Activated CD8-positive, alpha-beta T cell treated with anti-CD3 and anti-CD28 coated beads, Interleukin-2, amount 10 ng/mL, durations not matched to agents 7 days and 5 days (primary cell): ENCODE data around the gene PCDH12. TPM values are rescaled to one million over a fixed set of nuclear protein-coding genes. Genes with fewer than 3 reads are reported as not detected.
"Not testable (repeated sequence)": the region's sequence is repeated elsewhere in the genome, so short reads cannot be mapped to it uniquely, and the experiment has no call there.

Experiments
- ATAC-seq: fragments of 150-1000 bp; cut with Tn5 transposase; one replicate; pipeline ENCODE4 v1.10.0; 2021; ENCODE audit warnings: moderate library complexity
- CTCF ChIA-PET: fragments of 350-600 bp; sonication (Branson Sonifier 250); formaldehyde crosslinking; loops from one replicate; lab custom pipeline; 2021; ENCODE audit warnings: antibody characterized with exemption; lab: Charles Lee
- POLR2A ChIA-PET: fragments of 350-600 bp; sonication (Branson Sonifier 250); formaldehyde crosslinking; loops from one replicate; lab custom pipeline; 2021; ENCODE audit warnings: antibody characterized with exemption; lab: Charles Lee
- DNase-seq: peaks from one replicate; pipeline ENCODE4 v3.0.0-alpha.2; 2020
- H3K27ac Mint-ChIP-seq: one replicate; pipeline ENCODE4 v1.8.0; 2021; ENCODE audit warnings: mild to moderate bottlenecking, mixed read lengths
- H3K27me3 Mint-ChIP-seq: one replicate; pipeline ENCODE4 v1.8.0; 2021; ENCODE audit warnings: low read depth, mixed read lengths
- H3K36me3 Mint-ChIP-seq: one replicate; pipeline ENCODE4 v1.8.0; 2021; ENCODE audit warnings: low read depth, mixed read lengths
- H3K4me1 Mint-ChIP-seq: one replicate; pipeline ENCODE4 v1.8.0; 2021; ENCODE audit warnings: low read depth, mixed read lengths
- H3K4me3 Mint-ChIP-seq: one replicate; pipeline ENCODE4 v1.8.0; 2021; ENCODE audit warnings: mild to moderate bottlenecking, mixed read lengths
- H3K9me3 Mint-ChIP-seq: one replicate; pipeline ENCODE4 v1.8.0; 2022; ENCODE audit warnings: mixed read lengths; ENCODE audit not compliant: insufficient read depth
- total RNA-seq, 2 experiments: library from RNA; stranded (reverse); gene quantifications; one replicate each; pipeline ENCODE4 v1.2.3, GENCODE V29; 2021

PCDH12 gene
- total RNA-seq, 2 experiments from 2014 or later, result 0.26 to 0.29 TPM

DNA sequence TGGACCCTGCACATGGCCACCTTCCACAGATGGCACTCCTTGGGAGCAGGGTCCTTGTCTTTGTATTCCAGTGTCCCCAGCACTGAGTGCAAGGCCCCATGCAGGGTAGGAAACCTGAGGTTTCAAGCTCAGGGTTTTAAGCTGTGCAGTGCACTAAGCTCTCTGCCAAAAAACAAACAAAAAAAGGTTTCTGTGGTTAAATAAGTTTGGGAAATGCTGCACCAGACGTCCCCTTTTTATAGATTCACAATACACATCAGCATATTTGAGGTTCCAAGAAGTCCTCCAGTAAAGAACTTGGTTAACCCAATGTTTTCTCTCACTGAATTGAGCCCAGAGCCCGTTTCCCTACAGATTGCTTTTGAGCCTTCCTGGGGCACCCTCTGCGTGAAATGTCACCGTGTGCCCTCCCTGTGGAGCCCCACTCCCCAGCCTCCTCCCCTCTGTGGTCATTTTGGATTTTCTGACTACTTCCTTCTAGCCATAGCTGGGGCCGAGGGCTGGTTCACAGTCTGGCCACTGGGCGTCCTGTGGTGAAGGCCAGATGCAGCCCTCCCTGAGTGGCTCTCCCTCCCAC lies 17.2 kb downstream of the PCDH12 start:
- DNase-seq (no peak), ATAC-seq (no peak)
- no peaks in the 10 kb centered on the region for H3K27me3 Mint-ChIP-seq
- peaks cover 11% of the 10 kb centered on the region for H3K4me1 Mint-ChIP-seq
- no peaks in the 10 kb centered on the region for H3K9me3 Mint-ChIP-seq
- H3K27ac Mint-ChIP-seq, result peak overlapping the region; percentile 47
- POLR2A ChIA-PET, result interaction anchor here (1.1 to 1.4 kb wide), 2 partner anchors 17 to 20 kb away, joined by 3 to 5 read pairs; partner anchors contain the start of gene DELE1
- CTCF ChIA-PET, result interaction anchor here (0.7 to 5.8 kb wide), 5 partner anchors 10 to 129 kb away, joined by 3 to 49 read pairs (median 3); partner anchors contain the start of genes DELE1 and RNF14
- no peak overlapping the region for H3K4me3 Mint-ChIP-seq
- H3K36me3 Mint-ChIP-seq, result peaks cover 16% of the 10 kb centered on the region

GRCh38 chr5:141935538-141935937 lies 22.5 kb downstream of the PCDH12 start:
- Mint-ChIP-seq H3K9me3 (no peaks in the 10 kb centered on the region), H3K4me1 (peaks cover 5% of the 10 kb centered on the region), H3K27me3 (no peaks in the 10 kb centered on the region), H3K27ac (peak overlapping the region; percentile 13), H3K36me3 (peaks cover 50% of the 10 kb centered on the region), H3K4me3 (no peak overlapping the region)
- no peak for DNase-seq
- ChIA-PET POLR2A (no interaction called here), CTCF (interaction anchor here (1.3 to 2.0 kb wide), 2 partner anchors 25 to 244 kb away, joined by 3 to 13 read pairs; no protein-coding TSS in a partner anchor)
- no peak for ATAC-seq

DNA sequence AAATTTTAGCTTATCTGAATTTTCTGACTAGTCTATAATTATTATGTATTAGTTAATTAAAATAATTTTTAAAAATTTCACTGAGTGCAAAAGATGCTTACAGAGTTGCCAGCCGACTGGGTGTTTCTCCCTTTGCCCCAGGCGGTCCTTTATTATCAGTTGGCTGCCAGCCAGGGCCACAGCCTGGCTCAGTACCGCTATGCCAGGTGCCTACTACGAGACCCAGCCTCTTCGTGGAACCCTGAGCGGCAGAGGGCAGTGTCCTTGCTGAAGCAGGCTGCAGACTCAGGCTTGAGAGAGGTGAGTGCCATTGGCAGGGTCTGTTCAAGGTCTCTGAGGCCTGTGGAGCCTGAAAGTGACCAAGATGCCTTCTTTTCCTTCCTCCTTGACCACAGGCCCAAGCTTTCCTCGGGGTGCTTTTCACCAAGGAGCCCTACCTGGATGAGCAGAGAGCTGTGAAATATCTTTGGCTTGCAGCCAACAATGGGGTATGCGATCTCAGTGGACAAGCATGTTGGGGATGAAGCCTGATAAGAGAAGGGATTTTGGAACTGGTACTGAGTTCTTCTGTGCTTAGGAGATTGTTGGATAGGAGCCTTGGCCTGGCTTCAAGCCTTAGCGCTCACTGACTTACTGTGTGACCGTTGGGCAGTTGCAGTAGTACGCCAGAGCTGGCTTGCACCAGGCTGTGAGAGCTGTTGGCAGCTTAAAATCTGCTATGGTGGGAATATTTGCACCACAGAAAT lies 23.7 kb downstream of the PCDH12 start:
- no peak for ATAC-seq
- Mint-ChIP-seq H3K36me3 (peaks cover 47% of the 10 kb centered on the region), H3K27me3 (no peaks in the 10 kb centered on the region), H3K4me1 (peaks cover 3% of the 10 kb centered on the region), H3K27ac (no peak overlapping the region), H3K9me3 (no peaks in the 10 kb centered on the region), H3K4me3 (no peak overlapping the region)
- DNase-seq, result no peak
- ChIA-PET CTCF (interaction anchor here (0.6 to 2.0 kb wide), 3 partner anchors 17 to 833 kb away, joined by 3 to 13 read pairs (median 3); no protein-coding TSS in a partner anchor), POLR2A (no interaction called here)

DNA sequence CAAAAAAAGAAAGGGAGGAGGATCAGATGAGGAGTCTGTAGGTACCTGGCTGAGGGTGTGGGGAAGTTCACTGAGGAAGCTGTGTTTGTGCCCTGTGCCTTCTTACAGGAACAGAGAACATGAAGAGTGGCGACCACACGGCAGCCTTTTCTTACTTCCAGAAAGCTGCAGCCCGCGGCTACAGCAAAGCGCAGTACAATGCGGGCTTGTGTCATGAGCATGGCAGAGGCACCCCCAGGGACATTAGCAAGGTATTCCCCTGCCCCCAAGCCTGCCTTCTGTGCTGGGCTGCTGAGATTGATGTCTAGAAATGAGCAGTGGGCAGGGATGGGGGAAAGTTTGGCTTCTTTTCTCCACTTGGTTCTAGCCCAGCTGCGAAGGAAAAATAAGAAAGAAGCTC lies 24.9 kb downstream of the PCDH12 start:
- H3K27ac Mint-ChIP-seq, result no peak overlapping the region
- H3K27me3 Mint-ChIP-seq, result no peaks in the 10 kb centered on the region
- CTCF ChIA-PET, result interaction anchor here (0.8 kb wide), 1 partner anchor 28 kb away, joined by 5 read pairs; no protein-coding TSS in a partner anchor
- ATAC-seq (no peak), DNase-seq (no peak)
- peaks cover 4% of the 10 kb centered on the region for H3K4me1 Mint-ChIP-seq
- no peak overlapping the region for H3K4me3 Mint-ChIP-seq
- POLR2A ChIA-PET, result interaction anchor here (0.7 kb wide), 1 partner anchor 9 kb away, joined by 3 read pairs; no protein-coding TSS in a partner anchor
- H3K36me3 Mint-ChIP-seq, result peaks cover 51% of the 10 kb centered on the region
- no peaks in the 10 kb centered on the region for H3K9me3 Mint-ChIP-seq

GRCh38 chr5:141931694-141932093 lies 26.3 kb downstream of the PCDH12 start:
- Mint-ChIP-seq H3K27ac (no peak overlapping the region), H3K36me3 (peaks cover 65% of the 10 kb centered on the region), H3K27me3 (no peaks in the 10 kb centered on the region), H3K4me1 (peaks cover 18% of the 10 kb centered on the region), H3K4me3 (no peak overlapping the region), H3K9me3 (no peaks in the 10 kb centered on the region)
- ChIA-PET POLR2A (no interaction called here), CTCF (interaction anchor here (0.8 kb wide), 1 partner anchor 29 kb away, joined by 3 read pairs; no protein-coding TSS in a partner anchor)
- DNase-seq, result no peak
- no peak for ATAC-seq

DNA sequence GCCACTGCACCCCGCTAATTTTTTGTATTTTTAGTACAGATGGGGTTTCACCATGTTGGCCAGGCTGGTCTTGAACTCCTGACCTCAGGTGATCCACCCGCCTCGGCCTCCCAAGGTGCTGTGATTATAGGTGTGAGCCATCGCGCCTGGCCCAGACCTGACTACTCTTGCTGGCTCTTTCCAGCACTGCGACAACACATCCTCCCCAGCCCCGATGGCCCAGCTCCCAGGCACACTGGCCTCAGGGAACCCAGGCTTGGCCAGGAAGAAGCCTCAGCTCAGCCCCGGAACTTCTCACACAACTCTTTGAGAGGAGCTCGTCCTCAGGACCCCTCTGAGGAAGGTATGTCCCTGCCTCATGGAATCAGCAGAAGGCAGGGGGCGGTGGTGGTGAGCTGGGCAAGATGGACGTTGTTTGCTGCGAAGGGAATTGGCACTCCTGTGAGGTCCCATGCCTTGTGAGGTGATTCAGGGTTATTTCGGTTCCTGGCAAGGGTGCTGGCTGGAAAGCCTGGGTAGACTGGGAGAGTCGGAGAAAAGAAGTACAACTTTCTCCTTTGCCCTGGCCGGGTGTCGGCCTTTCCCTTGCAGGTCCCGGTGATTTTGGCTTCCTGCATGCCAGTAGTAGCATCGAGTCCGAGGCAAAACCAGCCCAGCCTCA lies 28.5 kb downstream of the PCDH12 start:
- ChIA-PET POLR2A (no interaction called here), CTCF (interaction anchor here (1.0 kb wide), 1 partner anchor 31 kb away, joined by 3 read pairs; no protein-coding TSS in a partner anchor)
- H3K27ac Mint-ChIP-seq, result no peak overlapping the region
- H3K27me3 Mint-ChIP-seq, result no peaks in the 10 kb centered on the region
- no peaks in the 10 kb centered on the region for H3K9me3 Mint-ChIP-seq
- H3K36me3 Mint-ChIP-seq, result peaks cover 62% of the 10 kb centered on the region
- H3K4me1 Mint-ChIP-seq, result peaks cover 25% of the 10 kb centered on the region
- DNase-seq (no peak), ATAC-seq (no peak)
- H3K4me3 Mint-ChIP-seq, result no peak overlapping the region

DNA sequence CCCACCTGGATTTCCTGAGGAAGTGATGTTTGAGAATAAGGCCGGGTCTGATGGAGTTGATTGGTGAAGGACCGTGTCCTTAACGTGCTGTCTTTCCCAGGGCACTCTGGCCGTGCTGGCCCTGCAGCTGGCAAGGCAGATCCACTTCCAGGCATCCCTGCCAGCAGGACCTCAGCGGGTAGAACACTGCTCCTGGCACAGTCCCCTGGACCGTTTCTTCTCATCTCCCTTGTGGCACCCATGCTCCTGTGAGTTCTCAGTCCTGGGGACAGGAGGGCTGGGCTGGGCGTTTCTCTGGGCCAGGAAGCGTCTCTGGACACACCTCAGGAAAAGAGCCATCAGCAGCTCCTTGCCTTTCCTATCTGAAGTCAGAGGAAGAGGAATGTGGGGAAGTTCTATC lies 30.0 kb downstream of the PCDH12 start:
- ChIA-PET CTCF (no interaction called here), POLR2A (no interaction called here)

GRCh38 chr5:141926434-141926833 lies 31.6 kb downstream of the PCDH12 start:
- POLR2A ChIA-PET, result no interaction called here
- CTCF ChIA-PET, result interaction anchor here (1.0 to 1.1 kb wide), 2 partner anchors 34 to 43 kb away, joined by 3 to 4 read pairs; no protein-coding TSS in a partner anchor
- H3K9me3 Mint-ChIP-seq, result no peaks in the 10 kb centered on the region

More for the DNA sequence above, 30.0 kb downstream of the PCDH12 start:
- peaks cover 35% of the 10 kb centered on the region for H3K4me1 Mint-ChIP-seq
- DNase-seq (no peak), ATAC-seq (no peak)
- H3K4me3 Mint-ChIP-seq, result no peak overlapping the region
- no peaks in the 10 kb centered on the region for H3K9me3 Mint-ChIP-seq
- H3K27ac Mint-ChIP-seq, result no peak overlapping the region
- H3K27me3 Mint-ChIP-seq, result no peaks in the 10 kb centered on the region
- H3K36me3 Mint-ChIP-seq, result peaks cover 58% of the 10 kb centered on the region

DNA sequence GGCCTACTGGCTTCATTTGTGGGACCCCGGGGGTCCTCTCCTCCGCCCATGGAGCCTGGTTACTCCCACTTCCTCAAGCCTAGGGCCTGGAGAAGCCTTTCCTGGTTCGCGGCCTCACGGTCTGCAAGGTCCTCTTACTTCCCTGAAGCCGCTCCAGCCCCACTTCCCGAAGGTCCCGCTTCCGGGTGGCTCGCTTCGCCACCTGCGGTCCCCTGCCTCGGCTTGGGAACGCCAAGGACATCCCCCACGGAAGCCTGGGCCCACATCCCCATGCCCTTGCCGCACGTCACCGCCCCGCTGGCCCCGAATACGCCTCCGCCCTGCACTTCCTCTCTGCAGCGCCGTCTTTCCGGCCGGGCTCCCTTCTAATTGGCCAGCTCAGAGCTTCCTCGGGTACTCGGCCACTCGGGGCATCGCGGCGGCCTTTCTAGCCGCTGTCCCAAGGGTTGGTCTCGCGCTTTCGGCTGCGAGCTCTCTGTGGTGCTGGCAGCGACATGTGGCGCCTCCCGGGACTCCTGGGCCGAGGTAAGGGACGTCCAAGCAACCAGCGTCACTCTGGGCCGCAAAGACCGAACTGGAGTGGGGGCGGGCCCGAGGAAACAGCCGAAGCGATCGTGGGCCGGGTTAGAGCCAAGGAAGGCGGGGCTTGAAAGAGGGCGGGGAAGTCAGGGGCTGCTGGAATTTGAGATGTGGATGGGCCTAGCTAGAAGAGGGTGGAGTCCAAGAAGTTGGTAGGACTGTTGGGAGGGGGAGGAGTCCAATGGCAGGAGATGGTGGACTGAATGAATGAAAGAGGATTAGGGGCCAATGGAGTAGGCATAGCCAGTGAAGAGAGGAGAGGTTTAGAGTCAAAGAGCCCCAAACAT lies 34.3 kb downstream of the PCDH12 start, which contains the start of gene DELE1:
DELE1 (plus strand) TSS at position 424 of the 866 bp plus-strand sequence; CDS start at position 495, 71 bp downstream.
- H3K36me3 Mint-ChIP-seq, result peaks cover 32% of the 10 kb centered on the region
- H3K4me1 Mint-ChIP-seq, result peaks cover 38% of the 10 kb centered on the region
- POLR2A ChIA-PET, result interaction anchor here (0.6 to 1.9 kb wide), 23 partner anchors 9 to 305 kb away, joined by 3 to 27 read pairs (median 4); partner anchors contain the start of genes DIAPH1, FCHSD1, NDFIP1 and PCDH12
- H3K27me3 Mint-ChIP-seq, result no peaks in the 10 kb centered on the region
- CTCF ChIA-PET, result interaction anchor here (0.8 to 7.7 kb wide), 14 partner anchors 8 to 331 kb away, joined by 3 to 59 read pairs (median 3); partner anchors contain the start of genes PCDH12 and RNF14
- peak; percentile 94 for DNase-seq
- peak within 1 kb of the TSS; percentile 93 for H3K27ac Mint-ChIP-seq
- peak; percentile 98 for ATAC-seq
- peak within 1 kb of the TSS; percentile 91 for H3K4me3 Mint-ChIP-seq
- H3K9me3 Mint-ChIP-seq, result no peaks in the 10 kb centered on the region

More at GRCh38 chr5:141926434-141926833, 31.6 kb downstream of the PCDH12 start:
- Mint-ChIP-seq H3K27me3 (no peaks in the 10 kb centered on the region), H3K36me3 (peaks cover 47% of the 10 kb centered on the region), H3K27ac (no peak overlapping the region), H3K4me1 (peaks cover 41% of the 10 kb centered on the region), H3K4me3 (no peak overlapping the region)
- ATAC-seq (no peak), DNase-seq (no peak)

GRCh38 chr5:141922827-141923447 lies 35.1 kb downstream of the PCDH12 start:
- peak overlapping the region; percentile 91 for H3K4me3 Mint-ChIP-seq
- ATAC-seq, H3K9me3 Mint-ChIP-seq, DNase-seq, H3K27me3 Mint-ChIP-seq: not testable (repeated sequence)
- peaks cover 35% of the 10 kb centered on the region for H3K4me1 Mint-ChIP-seq
- peaks cover 25% of the 10 kb centered on the region for H3K36me3 Mint-ChIP-seq
- ChIA-PET POLR2A (interaction anchor here (0.6 to 1.9 kb wide), 19 partner anchors 9 to 240 kb away, joined by 3 to 27 read pairs (median 5); partner anchors contain the start of genes NDFIP1, PCDH12 and RNF14), CTCF (interaction anchor here (0.8 to 7.7 kb wide), 16 partner anchors 7 to 331 kb away, joined by 3 to 59 read pairs (median 3); partner anchors contain the start of genes PCDH12 and RNF14)
- H3K27ac Mint-ChIP-seq, result peak overlapping the region; percentile 93
